HG02678 (cell line): Measurements from ENCODE around the gene SLC35E4.
"Not testable (repeated sequence)": the region's sequence is repeated elsewhere in the genome, so short reads cannot be mapped to it uniquely, and the experiment has no call there.

ENCODE experiments used
- ATAC-seq: cut with Tn5 transposase; IDR thresholded peaks from one replicate; pipeline ENCODE4 v1.9.1; 2021; ENCODE audit warnings: mild to moderate bottlenecking, moderate library complexity; ENCODE audit not compliant: unreplicated experiment

SLC35E4 gene

GRCh38 chr22:30611197-30611596, 24.4 kb upstream of the SLC35E4 start:
- no peak for ATAC-seq

- no peak for ATAC-seq
Measured at GRCh38 chr22:30612789-30613188, 22.8 kb upstream of the SLC35E4 start.

GRCh38 chr22:30614268-30614667, 21.3 kb upstream of the SLC35E4 start:
- ATAC-seq, result no peak

- ATAC-seq, result no peak
Measured at GRCh38 chr22:30614879-30615278, 20.7 kb upstream of the SLC35E4 start.

GRCh38 chr22:30615543-30615954, 20.0 kb upstream of the SLC35E4 start:
- no peak for ATAC-seq

GRCh38 chr22:30617819-30618218, 17.8 kb upstream of the SLC35E4 start:
- no peak for ATAC-seq

GRCh38 chr22:30619909-30620308, 15.7 kb upstream of the SLC35E4 start:
- ATAC-seq, result not testable (repeated sequence)

GRCh38 chr22:30626413-30626812, 9.2 kb upstream of the SLC35E4 start:
- no peak for ATAC-seq

- ATAC-seq, result no peak
Measured at GRCh38 chr22:30627471-30627870, 8.1 kb upstream of the SLC35E4 start.

GRCh38 chr22:30628491-30628890, 7.1 kb upstream of the SLC35E4 start:
- ATAC-seq, result no peak

- not testable (repeated sequence) for ATAC-seq
Measured at GRCh38 chr22:30631469-30631868, 4.1 kb upstream of the SLC35E4 start.

- peak; percentile 41 for ATAC-seq
Measured at GRCh38 chr22:30634471-30635233, 929 bp upstream of the SLC35E4 start.

- no peak for ATAC-seq
Measured at GRCh38 chr22:30636226-30637077, 871 bp downstream of the SLC35E4 start.

GRCh38 chr22:30637701-30638114, 2.1 kb downstream of the SLC35E4 start:
- ATAC-seq, result no peak

GRCh38 chr22:30640361-30640760, 4.8 kb downstream of the SLC35E4 start:
- no peak for ATAC-seq

GRCh38 chr22:30640839-30641430, 5.4 kb downstream of the SLC35E4 start:
- ATAC-seq, result no peak

- ATAC-seq, result no peak
Measured at GRCh38 chr22:30643055-30643875, 7.7 kb downstream of the SLC35E4 start.

- ATAC-seq, result no peak
Measured at GRCh38 chr22:30646518-30647160, 11.1 kb downstream of the SLC35E4 start.

GRCh38 chr22:30647536-30647935, 12.0 kb downstream of the SLC35E4 start:
- ATAC-seq, result no peak

- ATAC-seq, result no peak
Measured at GRCh38 chr22:30648825-30649224, 13.2 kb downstream of the SLC35E4 start.
